Endothelial cell (in vitro differentiated cells): ENCODE results near the gene PLXNA1. TPM values are rescaled to one million over a fixed set of nuclear protein-coding genes. Genes with fewer than 3 reads are reported as not detected.

ENCODE experiments used
- DNase-seq: peaks from one replicate; pipeline ENCODE4 v3.0.0; 2021; ENCODE audit warnings: low spot score
- H3K27ac Mint-ChIP-seq: one replicate; pipeline ENCODE4 v1.8.0; 2021; ENCODE audit warnings: mixed read lengths, inconsistent platforms; ENCODE audit not compliant: unreplicated experiment
- H3K27me3 Mint-ChIP-seq: one replicate; pipeline ENCODE4 v1.8.0; 2021; ENCODE audit warnings: mild to moderate bottlenecking, moderate library complexity, mixed read lengths, inconsistent platforms; ENCODE audit not compliant: unreplicated experiment
- H3K36me3 Mint-ChIP-seq: one replicate; pipeline ENCODE4 v1.8.0; 2021; ENCODE audit warnings: mild to moderate bottlenecking, low read depth, mixed read lengths, inconsistent platforms; ENCODE audit not compliant: unreplicated experiment
- H3K4me1 Mint-ChIP-seq: one replicate; pipeline ENCODE4 v1.8.0; 2021; ENCODE audit warnings: mild to moderate bottlenecking, mixed read lengths, inconsistent platforms; ENCODE audit not compliant: unreplicated experiment
- H3K4me3 Mint-ChIP-seq: one replicate; pipeline ENCODE4 v1.8.0; 2021; ENCODE audit warnings: mild to moderate bottlenecking, mixed read lengths, inconsistent platforms; ENCODE audit not compliant: unreplicated experiment
- H3K9me3 Mint-ChIP-seq: one replicate; pipeline ENCODE4 v1.8.0; 2021; ENCODE audit warnings: mixed read lengths, inconsistent platforms; ENCODE audit not compliant: unreplicated experiment
- total RNA-seq: library from RNA; stranded (reverse); fragmentation: NEBNext Ultra II Directional; extraction: Animal tissue kit (Norgen Biotek cat#: 25700); gene quantifications from one replicate; pipeline ENCODE4 v1.2.1, GENCODE V29; 2021; ENCODE audit not compliant: unreplicated experiment
- TF ChIP-seq, protein P1 (sequence below): fragments of 200-600 bp; sonication (generic); IDR thresholded peaks from one replicate; pipeline ENCODE4 v1.5.0; 2021; ENCODE audit warnings: antibody characterized with exemption; ENCODE audit not compliant: unreplicated experiment

The PLXNA1 gene
- total RNA-seq, 1 donor from 2014 or later, result 31.8 TPM

DNA sequence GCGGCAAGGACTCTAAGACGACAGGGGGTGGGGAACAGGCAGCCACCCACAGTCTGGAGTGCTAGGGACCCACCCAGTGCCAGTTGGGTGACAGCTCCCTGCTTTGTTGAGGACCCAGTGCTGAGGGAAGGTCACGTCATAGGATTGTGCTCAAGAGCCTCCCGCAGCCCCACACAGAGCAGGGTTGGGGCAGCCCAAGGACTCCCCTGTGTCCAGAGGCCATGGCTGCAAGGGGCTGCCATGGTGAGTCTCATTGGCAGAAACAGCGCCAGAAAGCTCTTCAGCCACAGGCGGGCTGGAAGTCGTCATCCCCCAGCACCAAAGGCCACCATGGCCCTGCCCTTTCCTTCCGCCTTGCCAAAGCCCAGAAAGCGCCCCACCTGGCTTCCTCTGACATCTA is 37.0 kb upstream of the PLXNA1 start:
- H3K36me3 Mint-ChIP-seq, result peaks cover 3% of the 10 kb centered on the region
- DNase-seq, result no peak
- H3K9me3 Mint-ChIP-seq, result no peaks in the 10 kb centered on the region
- TF ChIP-seq, protein P1, sequence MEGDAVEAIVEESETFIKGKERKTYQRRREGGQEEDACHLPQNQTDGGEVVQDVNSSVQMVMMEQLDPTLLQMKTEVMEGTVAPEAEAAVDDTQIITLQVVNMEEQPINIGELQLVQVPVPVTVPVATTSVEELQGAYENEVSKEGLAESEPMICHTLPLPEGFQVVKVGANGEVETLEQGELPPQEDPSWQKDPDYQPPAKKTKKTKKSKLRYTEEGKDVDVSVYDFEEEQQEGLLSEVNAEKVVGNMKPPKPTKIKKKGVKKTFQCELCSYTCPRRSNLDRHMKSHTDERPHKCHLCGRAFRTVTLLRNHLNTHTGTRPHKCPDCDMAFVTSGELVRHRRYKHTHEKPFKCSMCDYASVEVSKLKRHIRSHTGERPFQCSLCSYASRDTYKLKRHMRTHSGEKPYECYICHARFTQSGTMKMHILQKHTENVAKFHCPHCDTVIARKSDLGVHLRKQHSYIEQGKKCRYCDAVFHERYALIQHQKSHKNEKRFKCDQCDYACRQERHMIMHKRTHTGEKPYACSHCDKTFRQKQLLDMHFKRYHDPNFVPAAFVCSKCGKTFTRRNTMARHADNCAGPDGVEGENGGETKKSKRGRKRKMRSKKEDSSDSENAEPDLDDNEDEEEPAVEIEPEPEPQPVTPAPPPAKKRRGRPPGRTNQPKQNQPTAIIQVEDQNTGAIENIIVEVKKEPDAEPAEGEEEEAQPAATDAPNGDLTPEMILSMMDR, result no peak
- no peak overlapping the region for H3K27ac Mint-ChIP-seq
- peaks cover 5% of the 10 kb centered on the region for H3K4me1 Mint-ChIP-seq
- peaks cover 5% of the 10 kb centered on the region for H3K27me3 Mint-ChIP-seq
- no peak overlapping the region for H3K4me3 Mint-ChIP-seq

DNA sequence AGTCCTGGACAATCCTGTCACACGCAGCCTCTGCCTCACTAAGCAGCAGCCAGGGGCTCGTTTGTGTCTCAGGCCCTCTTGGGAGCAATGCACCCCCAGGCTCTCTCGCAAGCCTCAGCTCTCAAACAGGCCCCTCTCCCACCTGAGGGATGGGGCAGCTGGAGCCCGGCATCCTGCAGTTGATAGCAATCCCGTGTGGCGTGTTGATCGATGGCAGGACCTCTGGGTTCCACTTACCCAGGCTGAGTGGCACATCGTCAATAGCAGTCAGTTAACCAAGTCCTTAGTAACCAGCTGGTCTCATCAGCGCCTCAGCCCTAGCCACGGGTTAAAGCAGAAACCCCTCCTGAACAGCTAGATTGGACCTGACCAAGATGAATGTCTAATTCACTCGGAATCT is 36.5 kb upstream of the PLXNA1 start:
- no peaks in the 10 kb centered on the region for H3K9me3 Mint-ChIP-seq
- TF ChIP-seq, protein P1, result no peak
- H3K27me3 Mint-ChIP-seq, result peaks cover 5% of the 10 kb centered on the region

GRCh38 chr3:126947429-126947828 is 35.5 kb upstream of the PLXNA1 start:
- Mint-ChIP-seq H3K27me3 (peaks cover 5% of the 10 kb centered on the region), H3K9me3 (no peaks in the 10 kb centered on the region), H3K4me1 (peaks cover 5% of the 10 kb centered on the region), H3K36me3 (peaks cover 3% of the 10 kb centered on the region), H3K27ac (no peak overlapping the region), H3K4me3 (no peak overlapping the region)
- DNase-seq, result no peak
- TF ChIP-seq, protein P1, result no peak

More for the DNA sequence above, 36.5 kb upstream of the PLXNA1 start:
- peaks cover 5% of the 10 kb centered on the region for H3K4me1 Mint-ChIP-seq
- no peak overlapping the region for H3K27ac Mint-ChIP-seq
- H3K36me3 Mint-ChIP-seq, result peaks cover 3% of the 10 kb centered on the region
- H3K4me3 Mint-ChIP-seq, result no peak overlapping the region
- no peak for DNase-seq

DNA sequence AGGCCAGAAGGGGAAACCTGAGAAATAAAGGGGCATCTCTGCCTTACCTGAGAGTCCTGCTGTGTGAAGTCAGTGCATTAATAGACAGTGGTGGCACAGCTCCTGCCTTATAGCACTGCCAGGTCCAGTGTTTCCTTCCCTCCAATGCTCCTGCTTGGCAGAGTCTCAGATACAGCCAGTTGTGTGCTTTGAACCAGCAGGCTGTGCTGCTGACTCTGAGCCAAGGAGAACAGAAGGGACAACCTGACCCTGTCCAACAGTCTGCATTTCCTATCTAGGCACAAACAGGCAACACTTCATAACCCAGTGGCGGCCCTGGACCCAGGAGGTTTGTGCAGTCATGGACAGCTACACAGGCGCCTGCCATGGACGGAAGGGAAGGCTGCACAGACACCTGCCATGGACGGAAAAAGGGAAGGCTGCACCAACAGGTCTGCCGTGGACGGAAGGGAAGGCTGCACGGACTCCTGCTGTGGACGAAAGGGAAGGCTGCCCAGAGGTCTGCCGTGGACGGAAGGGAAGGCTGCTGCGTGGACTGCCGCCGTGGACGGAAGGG is 33.9 kb upstream of the PLXNA1 start:
- TF ChIP-seq, protein P1, result no peak
- DNase-seq, result no peak
- Mint-ChIP-seq H3K4me3 (no peak overlapping the region), H3K27ac (no peak overlapping the region), H3K4me1 (peaks cover 5% of the 10 kb centered on the region), H3K9me3 (no peaks in the 10 kb centered on the region), H3K36me3 (peaks cover 3% of the 10 kb centered on the region), H3K27me3 (peaks cover 13% of the 10 kb centered on the region)

DNA sequence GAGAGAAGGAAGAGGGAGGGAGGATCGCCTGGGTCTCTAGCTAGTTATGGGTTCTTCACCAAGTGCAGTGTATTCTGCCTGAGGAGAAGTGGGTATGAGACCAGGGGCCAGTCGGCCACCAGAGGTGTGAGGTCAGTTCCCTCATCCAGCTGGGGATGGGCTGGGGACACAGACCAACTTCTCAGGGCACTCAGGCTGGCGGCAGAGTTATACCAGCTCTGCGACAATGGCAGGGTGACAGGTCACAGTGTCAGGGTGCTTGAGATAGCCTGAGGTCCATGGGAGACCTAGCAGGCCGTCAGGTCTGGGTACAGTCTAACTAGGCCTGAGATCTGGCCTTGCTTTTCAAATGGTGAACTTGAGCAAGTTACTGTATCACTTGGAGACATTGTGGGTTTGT is 31.4 kb upstream of the PLXNA1 start:
- H3K36me3 Mint-ChIP-seq, result peaks cover 3% of the 10 kb centered on the region
- peaks cover 10% of the 10 kb centered on the region for H3K27me3 Mint-ChIP-seq
- H3K9me3 Mint-ChIP-seq, result no peaks in the 10 kb centered on the region
- no peak for DNase-seq
- H3K4me3 Mint-ChIP-seq, result no peak overlapping the region
- H3K4me1 Mint-ChIP-seq, result peaks cover 5% of the 10 kb centered on the region
- TF ChIP-seq, protein P1, result no peak
- H3K27ac Mint-ChIP-seq, result no peak overlapping the region
